Measurements from ENCODE around the gene TTC33.

The TTC33 gene

DNA sequence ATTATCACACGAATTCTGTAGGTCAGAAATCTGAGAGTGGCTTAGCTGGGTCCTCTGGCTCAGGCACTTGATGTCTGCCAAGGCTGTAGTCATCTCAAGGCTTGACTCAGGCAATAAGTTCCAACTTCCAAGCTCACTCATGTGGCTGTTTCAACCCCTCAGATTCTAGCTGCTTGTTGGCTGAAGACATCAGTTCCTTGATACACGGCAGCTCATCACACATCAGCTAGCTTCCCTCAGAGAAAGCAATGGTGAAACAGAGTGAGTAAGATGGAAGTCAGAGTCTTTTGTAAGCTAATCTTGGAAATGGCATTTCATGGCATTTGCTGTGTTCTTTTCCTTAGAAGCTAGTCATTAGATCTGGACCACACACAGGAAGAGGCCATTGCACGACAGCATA, 280.2 kb downstream of the TTC33 start:
- DNase-seq: no peak

DNA sequence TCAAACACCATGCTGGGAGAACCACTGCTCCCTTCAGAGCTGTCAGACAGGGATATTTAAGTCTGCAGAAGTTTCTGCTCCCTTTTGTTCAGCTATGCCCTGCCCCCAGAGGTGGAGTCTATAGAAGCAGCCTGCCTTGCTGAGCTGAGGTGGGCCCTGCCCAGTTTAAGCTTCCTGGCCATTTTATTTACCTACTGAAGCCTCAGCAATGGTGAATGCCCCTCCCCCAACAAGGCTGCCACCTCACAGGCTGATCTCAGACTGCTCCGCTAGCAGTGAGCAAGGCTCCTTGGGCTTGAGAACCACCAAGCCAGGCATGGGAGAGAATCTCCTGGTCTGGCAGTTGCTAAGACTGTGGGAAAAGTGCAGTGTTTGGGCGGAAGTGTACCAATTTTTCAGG, 281.5 kb downstream of the TTC33 start:
- DNase-seq: no peak

DNA sequence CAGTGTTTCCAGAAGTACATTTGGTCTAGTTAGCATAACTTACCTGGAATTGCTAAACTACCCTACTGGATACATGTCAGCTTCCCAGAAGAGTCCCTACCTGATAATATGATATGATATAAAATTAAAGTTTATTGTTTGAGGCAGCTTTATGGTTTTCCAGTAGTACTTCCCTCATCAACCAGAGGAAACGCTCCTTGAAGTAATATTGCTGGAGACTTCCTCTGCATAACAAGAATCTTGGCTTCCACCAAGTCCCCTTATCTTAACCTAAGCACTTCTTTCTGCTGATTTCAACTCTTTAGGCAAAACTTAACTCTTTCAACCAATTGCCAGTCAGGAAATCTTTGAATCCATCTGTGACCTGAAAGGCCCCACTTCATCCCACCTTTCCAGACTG, 290.3 kb downstream of the TTC33 start:
- no peak for DNase-seq

DNA sequence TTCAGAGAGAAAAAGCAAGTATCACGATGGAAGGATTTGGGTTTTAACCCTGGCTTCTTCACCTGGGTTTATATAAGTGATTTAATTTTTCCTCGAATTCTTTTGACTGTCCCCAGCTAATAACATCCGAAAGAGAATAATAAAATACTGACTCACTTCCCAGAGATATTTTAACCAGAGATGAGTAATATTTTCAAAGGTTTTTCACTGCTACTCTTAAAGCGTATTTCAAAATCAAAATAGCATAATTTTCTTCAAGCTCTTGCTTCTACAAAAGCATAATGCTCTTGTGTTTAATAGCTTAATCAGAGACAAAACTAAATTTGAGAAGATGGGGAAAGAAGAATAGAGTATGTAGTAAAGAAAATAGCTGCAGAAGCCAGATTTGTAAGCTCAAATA, 291.2 kb downstream of the TTC33 start:
- DNase-seq: no peak
